SK-N-SH (cell line): ENCODE data around the gene MCRS1. TPM values are rescaled to one million over a fixed set of nuclear protein-coding genes. Genes with fewer than 3 reads are reported as not detected.

Experiments
- CTCF ChIA-PET: fragments of 300-600, 350-600 bp; formaldehyde crosslinking; extraction: SDS; loops from one replicate; lab custom pipeline; 2021; lab: Yijun Ruan, JAX
- POLR2A ChIA-PET: fragments of 350-600 bp; sonication (Branson Sonifier 250); formaldehyde crosslinking; extraction: SDS; loops from one replicate; lab custom pipeline; 2020; ENCODE audit warnings: antibody characterized with exemption, inconsistent platforms; lab: Yijun Ruan, JAX
- DNase-seq: peaks from one replicate; pipeline ENCODE4 v3.0.0; 2012
- H2AFZ ChIP-seq: fragments of 200-600 bp; sonication (generic); 2 replicates; pipeline ENCODE4 v1.8.1; 2016; ENCODE audit warnings: antibody characterized with exemption, mild to moderate bottlenecking, low read depth
- H3F3A ChIP-seq: fragments of 200-600 bp; sonication (generic); replicated peaks from 2 replicates; pipeline ENCODE3; 2016; ENCODE audit warnings: antibody characterized with exemption, mild to moderate bottlenecking; ENCODE audit not compliant: insufficient read depth
- H3K27ac ChIP-seq, 2 experiments: fragments of 200-500 bp in 1 of 2; fragments of 200-600 bp in 1 of 2; sonication (Bioruptor generic) in 1 of 2; sonication (generic), shearing (Covaris generic) in 1 of 2; 2 replicates each; pipeline versions ENCODE4 v1.5.1 to v1.6.1; 2014 to 2016; ENCODE audit warnings: low read depth in 2 of 2, inconsistent platforms in 1 of 2, low read length in 1 of 2, mild to moderate bottlenecking in 1 of 2, mixed read lengths in 1 of 2
- H3K27me3 ChIP-seq: fragments of 200-600 bp; sonication (generic), shearing (Covaris generic); 2 replicates; pipeline ENCODE4 v1.6.1; 2016; ENCODE audit warnings: mixed run types; ENCODE audit not compliant: insufficient read depth
- H3K36me3 ChIP-seq, 2 experiments: fragments of 200-500 bp in 1 of 2; fragments of 200-600 bp in 1 of 2; sonication (Bioruptor generic) in 1 of 2; sonication (generic) in 1 of 2; replicated peaks in 1 of 2; 2 replicates each; pipeline versions ENCODE3 to v1.5.1; 2014 to 2016; ENCODE audit warnings: low read length in 1 of 2, mild to moderate bottlenecking in 1 of 2; ENCODE audit not compliant: insufficient read depth in 2 of 2, control insufficient read depth in 1 of 2
- H3K4me1 ChIP-seq, 2 experiments: fragments of 200-500 bp in 1 of 2; fragments of 200-600 bp in 1 of 2; sonication (Bioruptor generic) in 1 of 2; sonication (generic), shearing (Covaris generic) in 1 of 2; 2 replicates each; pipeline versions ENCODE4 v1.5.1 to v1.6.1; 2014 to 2016; ENCODE audit warnings: low read depth in 1 of 2, low read length in 1 of 2, mixed run types in 1 of 2; ENCODE audit not compliant: insufficient read depth in 2 of 2, control insufficient read depth in 1 of 2
- H3K4me2 ChIP-seq: fragments of 200-600 bp; sonication (generic), shearing (Covaris generic); 2 replicates; pipeline ENCODE4 v1.6.1; 2017; ENCODE audit warnings: mixed run types
- H3K4me3 ChIP-seq, 2 experiments: fragments of 200-500 bp in 1 of 2; fragments of 200-600 bp in 1 of 2; sonication (Bioruptor generic) in 1 of 2; sonication (generic), shearing (Covaris generic) in 1 of 2; 2 replicates each; pipeline versions ENCODE4 v1.5.1 to v1.8.1; 2014 to 2016; ENCODE audit warnings: low read depth in 2 of 2, inconsistent platforms in 1 of 2, low read length in 1 of 2, mild to moderate bottlenecking in 1 of 2, mixed read lengths in 1 of 2, moderate library complexity in 1 of 2
- H3K79me2 ChIP-seq: fragments of 200-600 bp; sonication (generic); 2 replicates; pipeline ENCODE4 v1.8.1; 2017; ENCODE audit warnings: mild to moderate bottlenecking; ENCODE audit not compliant: insufficient read depth
- H3K9ac ChIP-seq: fragments of 200-600 bp; sonication (generic); 2 replicates; pipeline ENCODE4 v1.6.1; 2017; ENCODE audit warnings: mixed run types
- H3K9me2 ChIP-seq: fragments of 200-600 bp; sonication (generic); 2 replicates; pipeline ENCODE4 v1.6.1; 2017; ENCODE audit warnings: mixed run types
- H3K9me3 ChIP-seq: fragments of 200-600 bp; sonication (generic); 2 replicates; pipeline ENCODE4 v1.6.1; 2017; ENCODE audit warnings: mixed run types, mild to moderate bottlenecking, moderate library complexity
- H4K20me1 ChIP-seq: fragments of 200-600 bp; sonication (generic); 2 replicates; pipeline ENCODE4 v1.6.1; 2017; ENCODE audit warnings: mild to moderate bottlenecking, mixed run types; ENCODE audit not compliant: insufficient read depth
- EP300 ChIP-seq, 2 experiments: IDR thresholded peaks; 2 replicates each; pipeline versions ENCODE4 v1.4.0 to v1.6.1; 2012; ENCODE audit warnings: borderline replicate concordance in 1 of 2, low read depth in 1 of 2, low read length in 1 of 2
- EZH2phosphoT487 ChIP-seq: fragments of 200-600 bp; sonication (generic); IDR thresholded peaks from 2 replicates; pipeline ENCODE4 v1.6.1; 2017; ENCODE audit warnings: low read depth, mixed run types, mild to moderate bottlenecking, antibody characterized with exemption, moderate library complexity, borderline replicate concordance
- FOSL2 ChIP-seq: IDR thresholded peaks from 2 replicates; pipeline ENCODE4 v1.4.0; 2012; ENCODE audit warnings: low read depth, mild to moderate bottlenecking, moderate library complexity, borderline replicate concordance
- FOXJ3 ChIP-seq: sonication (generic); formaldehyde crosslinking; IDR thresholded peaks from 2 replicates; pipeline ENCODE4 v1.5.1; 2020; ENCODE audit warnings: mild to moderate bottlenecking, missing genetic modification reagents
- GABPA ChIP-seq: IDR thresholded peaks from 2 replicates; pipeline ENCODE4 v1.4.0; 2012; ENCODE audit warnings: low read depth, mild to moderate bottlenecking
- GATA2 ChIP-seq: sonication (generic); formaldehyde crosslinking; IDR thresholded peaks from 2 replicates; pipeline ENCODE4 v1.5.0; 2020; ENCODE audit warnings: mild to moderate bottlenecking, missing genetic modification reagents
- JUND ChIP-seq: IDR thresholded peaks from 2 replicates; pipeline ENCODE4 v1.4.0; 2012
- MEF2A ChIP-seq: IDR thresholded peaks from 2 replicates; pipeline ENCODE4 v1.4.0; 2012; ENCODE audit warnings: low read depth, borderline replicate concordance
- NFIC ChIP-seq: IDR thresholded peaks from 2 replicates; pipeline ENCODE4 v1.4.0; 2012; ENCODE audit warnings: borderline replicate concordance
- NRF1 ChIP-seq: IDR thresholded peaks from 2 replicates; pipeline ENCODE4 v1.6.1; 2012; ENCODE audit warnings: low read depth, mild to moderate bottlenecking, low read length
- POLR2AphosphoS5 ChIP-seq: IDR thresholded peaks from 2 replicates; pipeline ENCODE4 v1.6.1; 2012; ENCODE audit warnings: low read depth, low read length
- RAD21 ChIP-seq: IDR thresholded peaks from 2 replicates; pipeline ENCODE4 v1.6.1; 2012; ENCODE audit warnings: mild to moderate bottlenecking, low read length
- RFX5 ChIP-seq: IDR thresholded peaks from 2 replicates; pipeline ENCODE4 v1.6.1; 2012; ENCODE audit warnings: mild to moderate bottlenecking, improper control_type of control experiment, low read length
- SIN3A ChIP-seq: IDR thresholded peaks from 2 replicates; pipeline ENCODE4 v1.6.1; 2012; ENCODE audit warnings: low read depth, mild to moderate bottlenecking, low read length, moderate library complexity, borderline replicate concordance
- SMC3 ChIP-seq: IDR thresholded peaks from 2 replicates; pipeline ENCODE4 v1.6.1; 2012; ENCODE audit warnings: low read depth, low read length, improper control_type of control experiment
- TCF12 ChIP-seq: IDR thresholded peaks from 2 replicates; pipeline ENCODE4 v1.4.0; 2012
- WGBS: methylation state at CpG from one replicate; pipeline ENCODE4 v1.1.6; 2017; ENCODE audit warnings: low lambda C conversion rate; 5-methylcytosine and 5-hydroxymethylcytosine counted together
- polyA plus RNA-seq, 3 experiments: library from polyadenylated mRNA; depleted of rRNA; stranded (reverse); fragments of >200 nt; gene quantifications; 2 replicates each; pipeline ENCODE4 v1.2.3, GENCODE V29; 2012
- TF ChIP-seq, protein P1 (sequence below): IDR thresholded peaks from 2 replicates; pipeline ENCODE4 v1.4.0; 2012; ENCODE audit warnings: low read depth
- TF ChIP-seq, protein P2 (sequence below): IDR thresholded peaks from 2 replicates; pipeline ENCODE4 v1.6.1; 2012; ENCODE audit warnings: mild to moderate bottlenecking, low read depth, low read length, moderate library complexity
- TF ChIP-seq, protein P3 (sequence below): IDR thresholded peaks from 2 replicates; pipeline ENCODE4 v1.4.0; 2012; ENCODE audit warnings: low read depth, borderline replicate concordance

Gene MCRS1
- polyA plus RNA-seq, 1 of the 3 experiments (the other 2 are of a cell fraction): 107 TPM

DNA sequence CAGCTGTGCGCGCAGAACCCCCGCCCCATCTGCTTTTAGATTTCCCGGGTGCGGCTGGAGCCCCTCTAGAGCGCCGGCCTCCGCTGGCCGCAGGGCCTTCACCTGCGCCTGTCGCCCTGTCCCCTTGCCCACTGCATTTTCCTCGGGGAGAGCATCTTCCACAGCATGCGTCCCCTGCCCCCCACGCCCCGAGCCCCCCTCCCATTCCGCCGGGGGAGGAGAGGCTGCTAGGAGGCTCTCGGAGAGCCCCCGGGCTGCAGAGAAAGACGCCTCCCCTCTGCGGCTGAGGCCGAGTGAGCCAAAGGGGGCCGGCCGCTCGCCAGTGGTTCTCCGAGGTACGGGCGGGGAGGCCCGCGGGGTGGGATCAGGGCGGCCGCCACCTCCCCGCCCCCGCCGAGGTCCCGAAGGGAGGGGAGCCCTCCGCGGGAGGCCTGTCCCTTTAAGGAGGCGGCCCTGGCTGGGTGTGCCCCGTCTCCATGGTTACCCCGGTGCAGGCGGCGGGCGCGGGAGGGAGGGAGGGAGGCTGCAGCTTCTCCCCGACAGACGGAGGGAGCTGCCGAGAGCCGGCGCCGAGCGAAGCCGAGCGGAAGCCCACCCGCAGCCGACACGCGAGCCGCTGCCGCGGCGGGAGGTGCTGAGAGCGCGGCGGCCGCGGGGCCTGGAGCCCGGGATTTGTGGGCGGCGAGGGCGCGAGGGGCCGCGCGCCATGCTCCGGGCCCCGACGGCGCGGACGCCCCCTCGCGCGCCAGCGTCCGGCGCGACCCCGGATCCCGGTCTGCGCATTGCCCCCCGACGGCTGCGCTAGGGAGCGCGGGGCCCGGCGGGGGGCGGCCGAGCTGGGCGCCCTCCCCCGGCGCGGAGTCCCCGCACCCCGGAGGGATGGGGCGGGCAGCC lies 29.2 kb downstream of the MCRS1 start, which contains the start of gene KCNH3:
KCNH3 (plus strand) TSS at position 521 of the 894 bp plus-strand sequence. CDS start 387 bp downstream, outside the sequence.
- TF ChIP-seq, protein P1, sequence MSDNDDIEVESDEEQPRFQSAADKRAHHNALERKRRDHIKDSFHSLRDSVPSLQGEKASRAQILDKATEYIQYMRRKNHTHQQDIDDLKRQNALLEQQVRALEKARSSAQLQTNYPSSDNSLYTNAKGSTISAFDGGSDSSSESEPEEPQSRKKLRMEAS: no peak
- TF ChIP-seq, protein P2, sequence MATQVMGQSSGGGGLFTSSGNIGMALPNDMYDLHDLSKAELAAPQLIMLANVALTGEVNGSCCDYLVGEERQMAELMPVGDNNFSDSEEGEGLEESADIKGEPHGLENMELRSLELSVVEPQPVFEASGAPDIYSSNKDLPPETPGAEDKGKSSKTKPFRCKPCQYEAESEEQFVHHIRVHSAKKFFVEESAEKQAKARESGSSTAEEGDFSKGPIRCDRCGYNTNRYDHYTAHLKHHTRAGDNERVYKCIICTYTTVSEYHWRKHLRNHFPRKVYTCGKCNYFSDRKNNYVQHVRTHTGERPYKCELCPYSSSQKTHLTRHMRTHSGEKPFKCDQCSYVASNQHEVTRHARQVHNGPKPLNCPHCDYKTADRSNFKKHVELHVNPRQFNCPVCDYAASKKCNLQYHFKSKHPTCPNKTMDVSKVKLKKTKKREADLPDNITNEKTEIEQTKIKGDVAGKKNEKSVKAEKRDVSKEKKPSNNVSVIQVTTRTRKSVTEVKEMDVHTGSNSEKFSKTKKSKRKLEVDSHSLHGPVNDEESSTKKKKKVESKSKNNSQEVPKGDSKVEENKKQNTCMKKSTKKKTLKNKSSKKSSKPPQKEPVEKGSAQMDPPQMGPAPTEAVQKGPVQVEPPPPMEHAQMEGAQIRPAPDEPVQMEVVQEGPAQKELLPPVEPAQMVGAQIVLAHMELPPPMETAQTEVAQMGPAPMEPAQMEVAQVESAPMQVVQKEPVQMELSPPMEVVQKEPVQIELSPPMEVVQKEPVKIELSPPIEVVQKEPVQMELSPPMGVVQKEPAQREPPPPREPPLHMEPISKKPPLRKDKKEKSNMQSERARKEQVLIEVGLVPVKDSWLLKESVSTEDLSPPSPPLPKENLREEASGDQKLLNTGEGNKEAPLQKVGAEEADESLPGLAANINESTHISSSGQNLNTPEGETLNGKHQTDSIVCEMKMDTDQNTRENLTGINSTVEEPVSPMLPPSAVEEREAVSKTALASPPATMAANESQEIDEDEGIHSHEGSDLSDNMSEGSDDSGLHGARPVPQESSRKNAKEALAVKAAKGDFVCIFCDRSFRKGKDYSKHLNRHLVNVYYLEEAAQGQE: no peak
- TF ChIP-seq MEF2A (no peak), FOSL2 (no peak), EZH2phosphoT487 (no peak), SIN3A (no peak), JUND (no peak), RAD21 (no peak), NFIC (no peak), RFX5 (no peak), EP300 (IDR thresholded peaks at IDR 0.05; ENCODE audit: borderline replicate concordance in 1 of 2, low read depth in 1 of 2, low read length in 1 of 2) (no peak), NRF1 (no peak), FOXJ3 (CRISPR knock-in tag) (no peak), SMC3 (no peak), GABPA (no peak), TCF12 (no peak), POLR2AphosphoS5 (no peak), GATA2 (CRISPR knock-in tag) (no peak)
- TF ChIP-seq, protein P3, sequence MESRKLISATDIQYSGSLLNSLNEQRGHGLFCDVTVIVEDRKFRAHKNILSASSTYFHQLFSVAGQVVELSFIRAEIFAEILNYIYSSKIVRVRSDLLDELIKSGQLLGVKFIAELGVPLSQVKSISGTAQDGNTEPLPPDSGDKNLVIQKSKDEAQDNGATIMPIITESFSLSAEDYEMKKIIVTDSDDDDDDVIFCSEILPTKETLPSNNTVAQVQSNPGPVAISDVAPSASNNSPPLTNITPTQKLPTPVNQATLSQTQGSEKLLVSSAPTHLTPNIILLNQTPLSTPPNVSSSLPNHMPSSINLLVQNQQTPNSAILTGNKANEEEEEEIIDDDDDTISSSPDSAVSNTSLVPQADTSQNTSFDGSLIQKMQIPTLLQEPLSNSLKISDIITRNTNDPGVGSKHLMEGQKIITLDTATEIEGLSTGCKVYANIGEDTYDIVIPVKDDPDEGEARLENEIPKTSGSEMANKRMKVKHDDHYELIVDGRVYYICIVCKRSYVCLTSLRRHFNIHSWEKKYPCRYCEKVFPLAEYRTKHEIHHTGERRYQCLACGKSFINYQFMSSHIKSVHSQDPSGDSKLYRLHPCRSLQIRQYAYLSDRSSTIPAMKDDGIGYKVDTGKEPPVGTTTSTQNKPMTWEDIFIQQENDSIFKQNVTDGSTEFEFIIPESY: no peak
- no peaks in the 10 kb centered on the region for H3K9me2 ChIP-seq
- peak; percentile 93 for DNase-seq
- peaks cover 21% of the 10 kb centered on the region for H3F3A ChIP-seq
- POLR2A ChIA-PET: no interaction called here
- no peaks in the 10 kb centered on the region for H3K27me3 ChIP-seq
- H3K79me2 ChIP-seq: no peaks in the 10 kb centered on the region
- CTCF ChIA-PET: interaction anchor here (0.5 to 2.6 kb wide), 12 partner anchors 14 to 277 kb away, joined by 3 to 10 read pairs (median 4); partner anchors contain the start of genes DNAJC22 and SPATS2
- peak within 1 kb of the TSS; percentile 53 to 55 for H3K4me3 ChIP-seq
- H2AFZ ChIP-seq: 0 out of 2 replicates have a peak within 1 kb of the TSS, but pooled peaks have one; percentile 35
- H3K4me2 ChIP-seq: peak within 1 kb of the TSS; percentile 84
- H3K9me3 ChIP-seq: no peaks in the 10 kb centered on the region
- H3K36me3 ChIP-seq: no peaks in the 10 kb centered on the region
- H3K4me1 ChIP-seq: peaks cover 0 to 11% of the 10 kb centered on the region in 2 experiments; a peak in 1 of 4 replicates
- WGBS: 0% methylated on average over 7 of the region's 107 CpGs
- no peaks in the 10 kb centered on the region for H4K20me1 ChIP-seq
- H3K27ac ChIP-seq: no peak within 1 kb of the TSS
- H3K9ac ChIP-seq: no peak within 1 kb of the TSS
